Right cardiac atrium (tissue), 5 donors: ENCODE measurements around the gene WDR3. TPM values are rescaled to one million over a fixed set of nuclear protein-coding genes. Genes with fewer than 3 reads are reported as not detected.

ENCODE experiments used
- ATAC-seq, 2 donors: fragments of 200-7000 bp; cut with Tn5 transposase; one replicate each; pipeline versions ENCODE4 v1.8.0 to v1.9.1; 2020; ENCODE audit warnings: moderate library complexity in 2 of 2, mild to moderate bottlenecking in 1 of 2
- DNase-seq, 3 donors: peaks; one replicate each; pipeline ENCODE4 v3.0.0-alpha.2; 2020
- H3K27ac ChIP-seq: one replicate; pipeline ENCODE4 v1.5.1; 2013; ENCODE audit warnings: mild to moderate bottlenecking, low read length, control low read depth, moderate library complexity
- H3K27me3 ChIP-seq: one replicate; pipeline ENCODE4 v1.6.1; 2013; ENCODE audit not compliant: control insufficient read depth, insufficient read depth
- H3K4me1 ChIP-seq: one replicate; pipeline ENCODE4 v1.6.1; 2013; ENCODE audit warnings: low read length; ENCODE audit not compliant: control insufficient read depth, insufficient read depth
- H3K4me3 ChIP-seq: one replicate; pipeline ENCODE4 v1.5.1; 2013; ENCODE audit warnings: low read length, control low read depth
- H3K9me3 ChIP-seq: one replicate; pipeline ENCODE4 v1.6.1; 2013; ENCODE audit warnings: low read length; ENCODE audit not compliant: control insufficient read depth
- WGBS: extraction: QIAGEN DNeasy Blood & Tissue Kit; methylation state at CpG from one replicate; pipeline ENCODE4 v1.1.7; 2013; 5-methylcytosine and 5-hydroxymethylcytosine counted together
- intact Hi-C, 4 donors: fragments of 100-400 bp; cut with DNase I; formaldehyde crosslinking; loops; one replicate each; pipeline versions ENCODE4 v1.11.0 to v1.14.0; 2022 to 2023
- polyA plus RNA-seq: library from polyadenylated mRNA; stranded (reverse); fragments of 200-250 nt; gene quantifications from one replicate; pipeline ENCODE4 v1.2.3, GENCODE V29; 2013
- total RNA-seq, 4 donors: library from RNA; stranded (reverse); fragmentation: NEBNext Ultra II Directional; extraction: Animal tissue kit (Norgen Biotek cat#: 25700); gene quantifications; one replicate each; pipeline ENCODE4 v1.2.1, GENCODE V29; 2021
- donor health status: healthy with polysubstance abuse.
- donor health status: DM: no; HTN: yes; CAD: no.
- donor health status: DM: no; HTN: no; CAD: no.
- donor health status: DM: no; HTN: yes; CAD: no; lungs with severe emphysema.
- donor health status: DM: yes; HTN: yes; CAD: no.

Gene WDR3
- total and polyA plus RNA-seq, 5 donors = 2.9 to 15.5 (median 13.0) TPM

GRCh38 chr1:117985973-117986372 lies 56.4 kb downstream of the WDR3 start:
- no peak for DNase-seq
- WGBS = 55% methylated on average over 3 of the region's 3 CpGs
- H3K9me3 ChIP-seq = no peaks in the 10 kb centered on the region
- ATAC-seq = no peak
- H3K4me3 ChIP-seq = no peak overlapping the region
- H3K27ac ChIP-seq = no peak overlapping the region
- H3K27me3 ChIP-seq = no peaks in the 10 kb centered on the region
- no peaks in the 10 kb centered on the region for H3K4me1 ChIP-seq
- intact Hi-C loops = no loop called here

- ATAC-seq (no peak), DNase-seq (no peak)
- 69% methylated on average over 5 of the region's 5 CpGs for WGBS
- Histone ChIP-seq H3K27me3 (no peaks in the 10 kb centered on the region), H3K4me3 (no peak overlapping the region), H3K9me3 (no peaks in the 10 kb centered on the region), H3K4me1 (no peaks in the 10 kb centered on the region), H3K27ac (no peak overlapping the region)
- intact Hi-C loops = no loop called here
Observed at GRCh38 chr1:118004312-118004711, 74.8 kb downstream of the WDR3 start.

GRCh38 chr1:118007391-118007790 lies 77.9 kb downstream of the WDR3 start:
- Histone ChIP-seq H3K27ac (no peak overlapping the region), H3K4me1 (no peaks in the 10 kb centered on the region), H3K27me3 (no peaks in the 10 kb centered on the region), H3K9me3 (no peaks in the 10 kb centered on the region), H3K4me3 (no peak overlapping the region)
- no peak for ATAC-seq
- WGBS = 78% methylated on average over 2 of the region's 2 CpGs
- intact Hi-C loops = no loop called here
- DNase-seq = no peak

GRCh38 chr1:118008011-118008410 lies 78.5 kb downstream of the WDR3 start:
- no peak for ATAC-seq
- 92% methylated on average over 7 of the region's 7 CpGs for WGBS

GRCh38 chr1:118012515-118013124 lies 83.1 kb downstream of the WDR3 start:
- Histone ChIP-seq H3K4me1 (no peaks in the 10 kb centered on the region), H3K27ac (no peak overlapping the region), H3K27me3 (no peaks in the 10 kb centered on the region), H3K9me3 (no peaks in the 10 kb centered on the region), H3K4me3 (no peak overlapping the region)
- intact Hi-C loops = no loop called here
- ATAC-seq (no peak), DNase-seq (no peak)
- WGBS = 79% methylated on average over 6 of the region's 6 CpGs

More at GRCh38 chr1:118008011-118008410, 78.5 kb downstream of the WDR3 start:
- no peaks in the 10 kb centered on the region for H3K9me3 ChIP-seq
- no peaks in the 10 kb centered on the region for H3K27me3 ChIP-seq
- H3K4me1 ChIP-seq = no peaks in the 10 kb centered on the region
- H3K4me3 ChIP-seq = no peak overlapping the region
- no peak for DNase-seq
- H3K27ac ChIP-seq = no peak overlapping the region
- intact Hi-C loops = no loop called here

GRCh38 chr1:118013336-118013735 lies 83.8 kb downstream of the WDR3 start:
- ATAC-seq = no peak
- no peaks in the 10 kb centered on the region for H3K9me3 ChIP-seq
- no peak overlapping the region for H3K27ac ChIP-seq
- no peak overlapping the region for H3K4me3 ChIP-seq
- H3K27me3 ChIP-seq = no peaks in the 10 kb centered on the region
- WGBS = 76% methylated on average over 6 of the region's 6 CpGs
- DNase-seq = no peak
- no peaks in the 10 kb centered on the region for H3K4me1 ChIP-seq
- intact Hi-C loops = no loop called here

- DNase-seq = no peak
- no peak for ATAC-seq
- Histone ChIP-seq H3K4me3 (no peak overlapping the region), H3K9me3 (no peaks in the 10 kb centered on the region), H3K4me1 (no peaks in the 10 kb centered on the region), H3K27ac (no peak overlapping the region), H3K27me3 (no peaks in the 10 kb centered on the region)
- intact Hi-C loops = no loop called here
Observed at GRCh38 chr1:118013938-118014337, 84.4 kb downstream of the WDR3 start.

Other genes with a start within 250 kb of the WDR3 start
- 10 to 100 TPM; 14.8 to 18.3 (median 16.3) TPM for gene GDAP2, start 118 bp upstream of the WDR3 start, total RNA-seq
- 3.2 TPM for gene GDAP2, start 118 bp upstream of the WDR3 start, polyA plus RNA-seq